Right ventricle myocardium inferior (tissue), 1 donor: ENCODE measurements around the gene FAAP20. TPM values are rescaled to one million over a fixed set of nuclear protein-coding genes. Genes with fewer than 3 reads are reported as not detected.

Experiments
- ATAC-seq: fragments of 200-7000 bp; cut with Tn5 transposase; one replicate; pipeline ENCODE4 v1.9.1; 2020; ENCODE audit warnings: mild to moderate bottlenecking, moderate library complexity
- DNase-seq: peaks from one replicate; pipeline ENCODE4 v3.0.0; 2021; ENCODE audit errors: missing footprints
- intact Hi-C: fragments of 100-400 bp; cut with DNase I; formaldehyde crosslinking; loops from one replicate; pipeline ENCODE4 v1.11.0; 2022
- total RNA-seq: library from RNA; stranded (reverse); fragmentation: NEBNext Ultra II Directional; extraction: Animal tissue kit (Norgen Biotek cat#: 25700); gene quantifications from one replicate; pipeline ENCODE4 v1.2.1, GENCODE V29; 2021
- donor health status: DM: no; HTN: yes; CAD: no; lungs with severe emphysema.

Gene FAAP20
- total RNA-seq, 1 donor from 2014 or later, result 43.9 TPM

GRCh38 chr1:2185880-2186855 lies 8.4 kb downstream of the FAAP20 start:
- ATAC-seq (no peak), DNase-seq (no peak)
- intact Hi-C loops, result loop anchor here (5.0 kb wide), 1 partner anchor 54 kb away; no protein-coding TSS in a partner anchor

- intact Hi-C loops, result loop anchor here (5.0 kb wide), 1 partner anchor 53 kb away; no protein-coding TSS in a partner anchor
- DNase-seq (no peak), ATAC-seq (no peak)
Measured at GRCh38 chr1:2184934-2185333, 9.6 kb downstream of the FAAP20 start.

GRCh38 chr1:2184531-2184930 lies 10.0 kb downstream of the FAAP20 start:
- intact Hi-C loops, result no loop called here
- no peak for DNase-seq
- no peak for ATAC-seq

- no peak for ATAC-seq
- no peak for DNase-seq
- intact Hi-C loops, result no loop called here
Measured at GRCh38 chr1:2183937-2184334, 10.6 kb downstream of the FAAP20 start.

- DNase-seq (no peak), ATAC-seq (no peak)
- intact Hi-C loops, result no loop called here
Measured at GRCh38 chr1:2182376-2182775, 12.2 kb downstream of the FAAP20 start.

- ATAC-seq (no peak), DNase-seq (no peak)
- intact Hi-C loops, result no loop called here
Measured at GRCh38 chr1:2181752-2182151, 12.8 kb downstream of the FAAP20 start.

- intact Hi-C loops, result no loop called here
- ATAC-seq (no peak), DNase-seq (no peak)
Measured at GRCh38 chr1:2181271-2181670, 13.3 kb downstream of the FAAP20 start.

- ATAC-seq (no peak), DNase-seq (no peak)
- intact Hi-C loops, result no loop called here
Measured at GRCh38 chr1:2180297-2181245, 14.0 kb downstream of the FAAP20 start.

- intact Hi-C loops, result loop anchor here (10.0 kb wide), 1 partner anchor 225 kb away; no protein-coding TSS in a partner anchor
- no peak for ATAC-seq
- DNase-seq, result no peak
Measured at GRCh38 chr1:2179283-2180013, 15.1 kb downstream of the FAAP20 start.

GRCh38 chr1:2178875-2179274 lies 15.7 kb downstream of the FAAP20 start:
- intact Hi-C loops, result loop anchor here (10.0 kb wide), 1 partner anchor 224 kb away; no protein-coding TSS in a partner anchor
- DNase-seq (no peak), ATAC-seq (no peak)

- intact Hi-C loops, result loop anchor here (10.0 kb wide), 1 partner anchor 223 kb away; no protein-coding TSS in a partner anchor
Measured at GRCh38 chr1:2177946-2178538, 16.5 kb downstream of the FAAP20 start.

GRCh38 chr1:2177541-2177940 lies 17.0 kb downstream of the FAAP20 start:
- intact Hi-C loops, result loop anchor here (10.0 kb wide), 1 partner anchor 223 kb away; no protein-coding TSS in a partner anchor
- DNase-seq (no peak), ATAC-seq (no peak)

More at GRCh38 chr1:2177946-2178538, 16.5 kb downstream of the FAAP20 start:
- DNase-seq (no peak), ATAC-seq (no peak)

GRCh38 chr1:2176615-2177014 lies 18.0 kb downstream of the FAAP20 start:
- no peak for DNase-seq
- ATAC-seq, result no peak
- intact Hi-C loops, result loop anchor here (10.0 kb wide), 1 partner anchor 222 kb away; no protein-coding TSS in a partner anchor

GRCh38 chr1:2175681-2176454 lies 18.7 kb downstream of the FAAP20 start:
- intact Hi-C loops, result loop anchor here (2.0 to 10.0 kb wide), 2 partner anchors 43 to 221 kb away; no protein-coding TSS in a partner anchor
- no peak for ATAC-seq
- DNase-seq, result peak; percentile 66

- intact Hi-C loops, result loop anchor here (2.0 to 10.0 kb wide), 2 partner anchors 42 to 220 kb away; no protein-coding TSS in a partner anchor
- no peak for DNase-seq
- ATAC-seq, result no peak
Measured at GRCh38 chr1:2175055-2175414, 19.5 kb downstream of the FAAP20 start.

- ATAC-seq (peak; percentile 75), DNase-seq (peak; percentile 87)
- intact Hi-C loops, result loop anchor here (2.0 to 10.0 kb wide), 2 partner anchors 42 to 220 kb away; no protein-coding TSS in a partner anchor
Measured at GRCh38 chr1:2174348-2175054, 20.1 kb downstream of the FAAP20 start.
